NCI-H226 (cell line): ENCODE results near the gene CA5B.
"Not testable (repeated sequence)": the region's sequence is repeated elsewhere in the genome, so short reads cannot be mapped to it uniquely, and the experiment has no call there.

Source experiments
- DNase-seq: peaks from one replicate; pipeline ENCODE4 v3.0.0-alpha.2; 2015

CA5B gene

DNA sequence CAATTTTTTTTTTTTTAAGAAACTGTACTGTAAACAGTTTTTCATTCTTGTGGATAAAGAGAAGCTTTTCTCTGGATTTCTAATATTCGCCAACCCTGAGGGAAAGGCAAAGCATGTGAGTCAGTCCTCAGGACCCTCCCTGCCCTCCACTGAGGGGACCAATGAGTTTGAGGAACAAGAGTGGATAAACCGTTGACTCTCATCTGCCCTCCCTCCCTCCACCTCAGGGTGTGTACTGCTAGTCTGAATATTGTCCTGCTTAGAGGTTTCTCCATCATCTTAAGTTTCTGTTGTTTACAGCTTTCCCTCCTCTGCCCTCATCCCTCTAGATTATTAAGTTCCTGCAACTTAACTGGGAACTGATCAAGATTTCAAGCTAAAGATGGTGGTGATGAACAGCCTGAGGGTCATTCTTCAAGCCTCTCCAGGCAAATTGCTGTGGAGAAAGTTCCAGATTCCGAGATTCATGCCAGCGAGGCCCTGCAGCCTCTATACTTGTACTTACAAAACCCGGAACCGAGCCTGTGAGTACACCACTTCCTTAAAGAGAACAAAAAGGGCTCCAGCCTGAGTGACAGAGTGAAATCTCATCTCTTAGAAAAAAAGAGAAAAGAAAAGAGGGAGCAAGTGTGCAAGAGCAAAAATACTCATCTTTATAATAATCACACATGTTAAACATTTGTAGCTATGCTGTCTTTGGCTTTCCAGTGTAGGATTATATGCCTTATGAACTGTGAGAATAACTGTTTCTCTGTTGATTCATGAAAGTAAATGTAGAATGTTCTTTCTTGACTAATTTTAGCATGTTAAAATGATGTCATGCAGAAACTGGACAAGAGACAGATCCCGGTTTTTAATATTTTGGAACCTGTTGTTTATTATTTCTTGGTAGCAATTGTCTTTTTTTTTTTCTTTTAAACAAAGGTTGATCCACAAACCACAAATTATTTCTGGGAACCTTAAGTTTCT is 11.9 kb downstream of the CA5B start:
- no peak for DNase-seq

DNA sequence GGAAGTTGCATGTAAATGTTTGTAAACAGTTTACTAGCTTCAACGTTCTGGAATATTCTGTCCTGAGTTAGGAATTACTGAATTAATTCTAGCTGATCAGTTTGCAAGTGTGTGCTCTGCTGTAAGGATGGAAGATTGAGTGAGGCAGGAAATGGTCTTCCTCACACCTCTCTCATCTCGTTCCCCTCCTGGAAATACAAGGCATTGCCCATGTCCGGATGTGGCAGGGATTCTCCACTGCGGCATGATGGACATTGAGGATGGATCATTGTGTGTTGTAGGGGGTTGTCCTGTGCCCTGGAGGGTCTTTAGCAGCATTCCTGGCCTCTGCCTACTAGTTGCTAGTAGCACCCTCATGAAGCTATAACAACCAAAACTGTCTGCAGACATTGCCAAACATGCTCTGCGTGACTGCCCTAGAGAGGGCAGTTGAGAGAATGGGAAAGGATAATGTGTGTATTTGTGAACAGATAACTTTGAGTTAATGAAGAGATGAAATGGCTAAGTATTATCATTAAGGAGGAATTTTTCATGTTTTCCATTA is 12.6 kb downstream of the CA5B start:
- DNase-seq: no peak

DNA sequence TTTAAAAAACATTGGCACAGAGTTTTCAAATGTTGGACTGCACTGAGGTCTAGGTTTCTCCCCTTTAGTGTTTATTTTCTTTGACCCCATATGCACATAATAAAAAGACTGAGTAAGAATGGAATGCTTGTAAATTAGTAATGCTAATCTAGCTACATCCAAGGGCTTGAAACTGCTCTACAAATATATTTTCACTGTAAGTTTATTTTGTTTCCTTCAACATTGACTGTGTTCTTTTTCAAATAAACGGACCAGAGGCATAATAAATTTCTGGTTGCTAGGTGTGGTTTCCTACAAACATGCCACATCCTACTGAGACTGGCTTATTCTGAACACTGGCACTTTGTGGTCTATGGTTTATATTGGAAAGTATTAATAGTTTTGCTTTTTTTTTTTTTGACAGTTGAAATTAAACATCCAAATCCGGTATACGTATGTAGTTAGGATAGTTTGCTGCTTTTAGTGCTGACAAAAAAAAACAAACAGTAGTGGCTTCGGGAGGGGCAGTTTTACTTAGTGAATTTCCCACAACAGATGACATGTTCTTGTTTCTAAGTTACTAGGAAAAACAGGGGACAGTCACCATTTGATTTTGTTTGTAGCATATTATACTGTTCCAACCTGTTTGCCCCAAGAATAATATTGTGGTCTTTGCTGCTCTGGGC is 13.2 kb downstream of the CA5B start:
- DNase-seq: no peak

DNA sequence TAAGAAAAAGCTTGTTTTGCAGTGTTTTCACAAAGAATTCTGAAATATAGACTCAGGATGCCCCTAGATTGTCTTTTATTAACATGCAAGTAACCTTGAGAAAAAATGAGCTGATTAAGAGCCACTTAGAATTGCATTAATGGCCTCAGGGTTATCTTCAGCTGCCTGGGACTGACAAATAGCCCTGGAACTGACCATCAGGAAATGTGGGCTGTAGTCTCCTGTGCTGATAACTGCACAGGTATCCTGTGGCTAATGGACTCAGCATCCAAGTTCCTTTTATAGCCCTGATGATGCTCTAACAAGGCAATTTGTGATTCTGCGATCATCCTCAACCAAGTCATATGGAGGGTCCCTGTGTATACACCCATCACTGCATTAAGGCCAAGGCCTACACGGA is 17.0 kb downstream of the CA5B start:
- no peak for DNase-seq

DNA sequence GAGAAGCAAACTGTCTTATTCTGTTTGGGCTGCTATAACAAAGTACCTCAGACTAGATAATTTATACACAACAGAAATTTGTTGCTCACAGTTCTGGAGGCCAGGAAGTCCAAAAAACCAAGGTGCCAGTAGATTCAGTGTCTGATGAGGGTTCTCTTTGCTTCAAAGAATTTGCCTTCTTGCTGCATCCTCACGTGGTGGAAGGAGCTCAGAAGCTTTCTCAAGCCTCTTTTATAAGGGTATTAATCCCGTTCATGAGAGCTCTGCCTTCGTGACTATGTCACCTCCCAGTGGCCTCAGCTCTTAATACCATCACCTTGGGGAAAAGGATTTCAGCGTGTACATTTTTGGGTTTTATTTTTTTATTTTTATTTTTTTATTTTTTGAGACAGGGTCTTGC is 20.1 kb downstream of the CA5B start:
- DNase-seq: no peak

DNA sequence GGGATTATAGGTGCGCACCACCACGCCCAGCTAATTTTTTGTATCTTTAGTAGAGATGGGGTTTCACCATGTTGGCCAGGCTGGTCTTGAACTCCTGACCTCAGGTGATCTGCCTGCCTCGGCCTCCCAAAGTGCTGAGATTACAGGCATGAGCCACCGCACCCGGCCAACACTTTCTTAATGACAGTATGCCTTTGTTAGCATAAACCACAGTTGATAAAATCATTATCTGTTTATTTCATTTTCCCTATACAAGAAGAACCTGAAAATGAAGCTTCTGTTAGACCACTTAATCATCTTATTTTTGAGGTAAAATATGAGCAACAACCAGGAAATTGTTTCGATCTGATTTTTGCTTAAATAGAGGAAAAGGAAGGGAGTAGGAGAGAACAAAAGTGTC is 21.8 kb downstream of the CA5B start:
- not testable (repeated sequence) for DNase-seq

DNA sequence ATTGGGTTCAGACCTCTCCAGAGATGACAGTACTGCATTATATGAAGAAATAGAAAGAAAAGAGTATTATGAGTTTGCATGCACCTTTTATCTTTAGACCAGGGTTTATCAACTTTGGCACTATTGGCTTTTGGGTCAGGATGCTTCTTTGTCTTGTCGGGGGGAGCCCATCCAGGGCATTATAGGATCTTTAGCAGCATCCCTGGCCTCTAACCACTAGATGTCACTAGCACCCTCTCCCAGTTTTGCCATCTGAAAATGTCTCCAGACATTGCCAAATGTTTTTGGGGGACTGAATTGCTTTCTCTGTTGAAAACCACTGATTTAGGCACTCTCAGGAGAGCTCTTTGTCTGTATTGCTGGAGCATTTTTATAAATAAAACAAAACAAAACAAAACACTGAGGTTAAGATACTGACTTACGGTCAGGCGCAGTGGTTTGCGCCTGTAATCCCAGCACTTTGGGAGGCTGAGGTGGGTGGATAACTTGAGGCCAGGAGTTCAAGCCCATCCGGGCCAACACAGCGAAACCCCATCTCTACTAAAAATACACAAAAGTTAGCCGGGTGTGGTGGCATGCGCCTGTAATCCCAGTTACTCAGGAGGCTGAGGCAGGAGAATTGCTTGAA is 23.6 kb downstream of the CA5B start:
- DNase-seq: no peak

DNA sequence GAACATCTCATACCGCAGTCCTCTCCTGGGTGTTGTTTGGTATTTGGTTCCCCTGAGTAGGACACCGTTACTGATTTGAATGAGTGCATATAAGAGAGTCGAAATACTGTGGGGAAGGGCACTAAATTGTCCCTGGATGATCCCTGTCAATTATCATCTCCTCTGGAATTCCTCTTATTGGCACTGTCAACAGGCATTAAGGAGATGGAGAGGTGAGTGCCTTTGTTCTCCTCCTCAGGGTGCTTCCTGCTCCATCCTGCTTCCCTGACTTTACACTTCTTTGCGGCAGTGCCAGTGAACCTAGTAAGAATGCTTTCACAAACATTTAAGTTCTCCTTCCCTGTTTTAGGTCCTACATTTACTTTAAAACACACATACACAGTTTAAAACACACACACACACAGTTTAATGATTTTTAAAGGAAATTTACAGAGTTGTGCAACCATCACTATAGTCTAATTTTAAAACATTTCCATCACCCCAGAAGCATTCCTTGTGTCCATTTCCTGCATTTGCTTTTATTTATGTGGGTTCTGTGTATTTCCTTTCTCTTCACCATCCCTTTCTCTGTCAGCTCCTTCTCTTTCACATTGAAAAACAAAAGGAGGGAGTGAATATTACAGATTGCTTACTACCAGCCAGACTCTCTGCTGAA is 31.4 kb downstream of the CA5B start:
- DNase-seq: no peak

DNA sequence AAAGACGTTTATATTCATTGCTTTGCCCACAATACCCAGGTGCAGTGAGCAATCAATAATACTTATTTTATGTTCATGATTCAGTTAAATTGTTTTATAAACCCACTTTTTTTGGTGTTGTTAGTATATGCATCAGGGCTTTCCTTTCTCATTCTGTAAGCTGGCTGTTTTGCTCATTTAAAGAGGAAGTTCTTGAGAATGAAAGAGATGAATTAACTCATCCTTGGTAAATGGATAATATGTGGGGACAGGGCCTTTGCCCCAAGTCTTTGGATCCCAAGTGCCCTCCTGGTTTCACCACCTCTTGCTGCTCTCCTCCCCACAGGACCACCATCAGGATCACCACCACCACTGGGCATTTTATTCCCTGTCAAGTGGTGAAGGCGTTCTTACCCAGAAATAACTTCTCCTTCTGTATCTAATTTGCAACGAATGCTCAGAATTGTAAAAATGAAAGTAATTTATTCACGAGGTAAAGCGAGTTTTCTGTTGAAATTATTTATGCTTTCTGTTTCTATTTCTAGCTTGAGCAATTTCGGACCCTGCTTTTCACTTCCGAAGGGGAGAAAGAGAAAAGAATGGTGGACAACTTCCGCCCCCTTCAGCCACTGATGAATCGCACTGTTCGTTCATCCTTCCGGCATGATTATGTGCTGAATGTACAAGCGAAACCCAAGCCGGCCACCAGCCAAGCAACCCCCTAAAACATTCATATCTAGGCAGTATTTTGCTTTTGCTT is 44.1 kb downstream of the CA5B start:
- DNase-seq: no peak

DNA sequence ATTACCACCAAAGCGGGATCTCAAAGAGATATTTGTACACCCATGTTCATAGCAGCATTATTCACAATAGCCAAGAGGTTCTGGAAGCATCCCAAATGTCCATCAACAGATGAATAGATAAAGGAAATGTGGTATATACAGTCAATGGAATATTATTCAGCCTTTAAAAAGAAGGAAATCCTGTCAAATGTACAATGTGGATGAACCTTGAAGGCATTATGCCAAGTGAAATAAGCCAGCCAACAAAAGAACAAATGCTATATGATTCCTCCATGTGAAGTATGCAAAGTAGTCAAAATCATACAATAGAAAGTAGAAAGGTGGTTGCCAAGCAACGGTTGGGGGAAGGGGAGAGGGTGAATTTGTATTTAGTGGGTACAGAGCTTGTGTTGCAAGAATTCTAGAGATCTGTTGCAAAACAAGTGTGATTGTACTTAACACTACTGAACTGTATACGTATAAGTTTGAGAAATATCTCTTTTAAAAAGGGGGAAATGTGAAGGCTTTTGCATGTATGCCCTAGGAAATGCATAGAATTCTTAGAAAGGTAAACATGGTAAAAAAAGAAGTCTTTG is 47.2 kb downstream of the CA5B start:
- DNase-seq: no peak

DNA sequence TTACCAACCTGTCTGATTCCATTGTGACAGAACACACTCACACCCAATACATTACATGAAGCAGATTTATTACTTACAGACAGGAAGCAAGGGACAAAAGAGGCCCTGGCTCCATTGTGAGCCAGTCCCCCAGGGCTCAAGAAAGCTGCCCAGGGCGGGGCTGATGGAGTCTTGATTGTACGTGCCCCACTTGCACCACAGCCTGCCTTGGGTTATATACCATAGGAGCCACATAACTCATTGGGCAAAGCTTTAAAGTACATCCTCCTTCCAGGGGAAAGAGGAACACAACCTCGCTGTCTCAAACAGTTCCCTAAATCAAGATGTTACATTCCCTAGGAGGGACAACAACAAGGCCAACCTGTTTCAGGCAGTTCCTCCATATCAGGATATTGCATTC is 48.8 kb downstream of the CA5B start:
- DNase-seq: no peak

DNA sequence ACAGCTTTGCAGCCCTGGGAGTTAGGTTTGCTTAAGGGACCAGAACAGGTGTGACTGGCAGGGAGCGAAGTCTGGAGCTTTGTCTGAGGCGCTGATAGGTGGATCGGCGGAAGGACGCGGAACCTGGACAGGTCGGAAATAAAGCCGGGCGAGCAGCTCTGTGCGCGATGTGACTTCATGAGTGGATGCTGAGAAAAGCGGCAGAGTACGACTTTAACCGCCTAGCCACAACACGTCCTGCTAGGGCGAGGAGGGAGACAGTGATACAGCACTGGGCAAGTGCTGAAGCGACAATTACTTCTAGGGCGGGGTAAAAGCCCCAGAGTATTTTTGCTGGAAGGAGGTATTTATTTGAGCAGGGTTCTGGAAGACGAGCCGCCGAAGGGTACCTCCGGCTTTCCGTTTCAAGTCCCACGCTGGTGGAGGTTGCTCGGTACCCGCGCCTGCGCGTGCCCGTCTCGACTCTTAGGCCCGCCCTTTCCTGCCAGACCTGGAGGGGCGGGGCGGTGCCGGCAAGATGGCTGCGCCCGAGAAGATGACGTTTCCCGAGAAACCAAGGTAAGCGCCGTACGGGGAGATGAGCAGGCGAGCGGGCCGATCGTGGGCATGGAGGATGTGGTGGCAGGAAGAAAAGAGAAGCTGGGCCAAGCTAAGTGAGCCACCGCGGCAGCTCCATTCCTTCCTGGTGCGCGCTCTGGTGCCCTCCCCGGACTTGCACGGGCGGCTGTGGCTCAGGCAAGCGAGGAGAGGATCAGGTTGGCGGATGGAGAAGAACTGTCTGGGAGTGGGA is 52.1 kb downstream of the CA5B start, which contains the start of gene ZRSR2:
Gene ZRSR2, plus strand, starts transcription at position 506 of the 790 bp plus-strand sequence. Its CDS starts 12 bp downstream, at position 518.
- peak; percentile 75 for DNase-seq

DNA sequence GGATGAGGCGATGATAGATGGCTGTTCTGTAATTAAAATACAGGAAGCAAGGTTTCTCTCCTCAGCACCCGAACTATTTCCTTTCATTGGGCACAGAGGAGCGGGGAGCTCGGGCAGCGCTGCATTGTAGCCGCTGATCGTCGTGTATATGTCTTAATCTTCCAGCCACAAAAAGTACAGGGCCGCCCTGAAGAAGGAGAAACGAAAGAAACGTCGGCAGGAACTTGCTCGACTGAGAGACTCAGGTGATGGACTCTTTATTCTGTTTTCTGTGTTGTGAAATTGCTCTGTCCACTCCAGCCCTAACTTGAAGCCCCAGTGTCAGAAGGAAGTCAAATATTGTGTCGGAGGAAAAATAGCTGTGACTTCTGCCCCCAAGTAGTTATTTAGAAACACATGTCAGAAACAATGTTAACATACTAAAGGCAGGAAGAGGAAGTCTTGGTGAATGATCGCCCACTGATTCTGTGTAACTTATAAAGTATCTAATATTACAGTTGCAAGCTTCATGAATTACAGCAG is 52.8 kb downstream of the CA5B start:
- no peak for DNase-seq

DNA sequence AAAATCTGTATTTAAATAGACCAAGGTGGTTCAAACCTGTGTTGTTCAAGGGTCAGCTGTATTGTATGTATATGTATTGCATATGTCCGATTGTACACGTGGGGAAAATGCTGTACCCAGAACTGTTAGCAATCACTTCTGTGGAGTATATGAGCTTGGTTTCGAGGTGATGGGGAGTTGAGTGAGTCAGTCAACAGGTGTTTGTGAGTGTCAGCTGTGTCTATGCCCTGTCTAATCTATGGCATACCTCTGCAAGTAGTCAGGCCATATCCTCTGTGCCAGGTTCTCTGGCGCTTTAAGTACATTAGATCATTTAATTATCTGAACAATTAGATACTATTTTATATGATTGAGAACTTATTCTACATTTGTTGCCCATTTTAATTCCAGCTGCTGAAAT is 59.6 kb downstream of the CA5B start:
- no peak for DNase-seq

DNA sequence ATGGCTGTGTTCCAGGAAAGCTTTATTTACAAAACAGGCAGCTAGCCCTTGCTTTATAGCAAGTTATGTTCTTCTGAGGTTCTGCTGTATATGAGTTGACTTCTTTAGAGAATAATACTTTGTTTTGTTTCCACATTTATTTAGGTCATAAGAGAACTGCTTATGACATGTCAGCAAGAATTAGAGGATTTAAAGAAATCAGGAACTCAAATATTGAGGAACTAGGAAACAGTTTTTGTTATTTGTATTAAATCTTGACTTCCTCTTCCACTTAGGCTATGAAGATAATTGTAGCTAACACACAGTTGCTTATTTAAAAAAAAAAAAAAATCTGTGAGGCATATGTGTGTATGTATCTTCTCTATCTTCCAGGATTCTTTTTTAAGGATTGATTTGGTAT is 66.5 kb downstream of the CA5B start:
- no peak for DNase-seq

DNA sequence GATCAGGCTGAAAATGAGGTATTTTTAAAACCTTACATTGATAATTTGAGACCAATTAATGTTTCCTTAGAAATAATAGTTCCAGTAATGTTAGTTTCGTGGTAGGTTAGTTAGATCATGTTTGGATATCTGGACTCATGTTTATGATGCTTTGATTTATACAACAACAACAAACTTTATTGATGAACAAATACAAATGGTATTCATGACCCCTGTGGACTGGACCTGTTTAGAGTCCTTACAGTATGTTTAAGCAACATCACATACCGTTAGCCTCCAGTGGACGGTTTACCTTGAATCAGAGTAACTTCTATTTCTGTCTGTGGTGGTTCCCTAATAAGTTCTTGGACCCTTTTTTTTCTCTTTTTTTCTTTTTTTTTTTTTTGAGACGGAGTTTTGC is 70.2 kb downstream of the CA5B start:
- no peak for DNase-seq

DNA sequence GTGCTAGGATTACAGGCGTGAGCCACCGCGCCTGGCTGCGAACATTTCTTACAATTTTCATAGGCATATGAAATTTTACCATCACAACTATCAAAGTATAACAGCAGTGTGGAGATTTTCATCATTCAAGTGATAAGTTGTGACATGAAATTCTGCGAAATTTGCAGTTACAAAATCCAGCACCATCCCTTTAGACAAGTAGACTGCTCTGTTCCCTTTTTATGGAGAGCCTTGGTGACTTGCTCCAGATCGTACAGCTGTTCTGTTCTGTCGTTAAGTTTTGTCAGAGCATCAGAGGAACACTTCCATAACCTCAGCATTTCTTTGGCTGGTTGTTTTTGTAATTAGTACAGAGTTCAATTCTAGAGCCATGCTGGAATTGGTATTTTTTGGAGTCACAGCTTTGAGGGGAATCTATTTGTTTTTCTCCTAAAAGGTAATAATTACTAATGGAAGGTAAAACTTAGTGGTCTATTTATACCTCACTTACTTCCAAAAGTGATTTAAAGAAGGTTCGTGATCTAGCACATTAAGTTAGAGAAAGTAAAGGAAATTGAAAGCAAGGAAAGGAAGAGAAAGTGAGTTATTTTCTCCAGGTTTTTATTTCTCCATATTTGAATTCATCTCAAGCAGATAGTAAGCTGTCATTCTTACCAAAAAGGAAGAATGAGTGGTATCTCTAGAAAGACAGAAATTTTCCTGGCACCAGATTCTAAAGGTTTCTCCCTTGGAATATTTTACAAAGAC is 74.3 kb downstream of the CA5B start:
- DNase-seq: no peak

DNA sequence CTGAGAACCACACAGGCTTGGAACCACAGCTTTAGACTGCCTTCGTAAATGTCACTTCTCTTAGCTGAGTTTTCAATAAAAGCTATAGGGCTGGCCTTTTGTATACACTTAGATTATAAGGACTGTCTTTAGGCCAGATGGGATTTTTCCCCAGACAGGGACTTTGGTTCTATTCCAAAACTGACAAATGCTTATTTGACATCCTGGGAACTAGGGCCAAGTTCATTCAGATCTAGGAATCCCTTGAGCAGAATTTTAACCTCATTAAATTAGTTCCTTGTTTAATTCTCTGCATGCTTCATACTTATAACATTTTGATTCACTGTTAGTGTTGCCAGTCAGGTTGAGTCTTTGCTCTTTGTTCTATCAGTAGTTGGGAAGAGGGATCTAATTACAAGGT is 75.3 kb downstream of the CA5B start:
- no peak for DNase-seq

DNA sequence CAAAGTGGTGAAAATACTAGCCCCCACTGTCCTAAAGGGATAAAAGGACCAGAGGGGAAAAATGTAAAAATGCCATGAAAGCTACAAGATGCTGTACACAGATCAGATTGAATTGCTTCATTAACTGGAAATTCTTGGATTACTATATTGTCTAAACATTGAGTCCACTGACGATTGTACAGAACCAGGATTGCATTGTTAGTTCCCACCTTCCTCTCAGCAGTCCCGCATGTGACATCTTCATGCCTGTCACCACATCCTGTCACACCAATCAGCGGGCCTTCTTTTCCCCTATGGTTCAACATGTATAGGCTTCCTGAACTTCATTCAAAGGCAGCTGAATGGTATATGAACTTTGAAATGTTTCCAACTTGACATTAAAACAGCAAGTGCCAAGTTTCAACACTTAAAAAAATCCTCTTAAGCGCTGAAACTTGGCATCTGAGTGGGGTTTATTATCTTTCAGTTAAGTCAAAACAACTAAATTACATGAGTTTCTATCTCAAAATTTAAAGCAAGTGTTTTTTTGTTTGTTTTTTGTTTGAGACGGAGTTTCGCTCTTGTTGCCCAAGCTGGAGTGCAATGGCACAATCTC is 76.8 kb downstream of the CA5B start:
- no peak for DNase-seq
